WTC11 (cell line): ENCODE results near the gene POLR1C. TPM values are rescaled to one million over a fixed set of nuclear protein-coding genes. Genes with fewer than 3 reads are reported as not detected.

ENCODE experiments used
- ATAC-seq: fragments of 200-7000 bp; cut with Tn5 transposase; 2 replicates; pipeline ENCODE4 v1.10.0; 2021; ENCODE audit warnings: mild to moderate bottlenecking, moderate library complexity
- CTCF ChIA-PET: fragments of 300-600 bp; sonication (Branson Sonifier 250); formaldehyde crosslinking; loops from one replicate; lab custom pipeline; 2021; ENCODE audit warnings: antibody characterized with exemption; lab: Charles Lee
- POLR2A ChIA-PET: fragments of 350-600 bp; sonication (Branson Sonifier 250); formaldehyde crosslinking; loops from one replicate; lab custom pipeline; 2021; ENCODE audit warnings: antibody characterized with exemption; lab: Charles Lee
- DNase-seq: peaks from one replicate; pipeline ENCODE4 v3.0.0; 2021; ENCODE audit warnings: low spot score
- H3K27ac Mint-ChIP-seq: 2 replicates; pipeline ENCODE4 v1.8.0; 2021; ENCODE audit warnings: mixed read lengths
- H3K27me3 Mint-ChIP-seq: 2 replicates; pipeline ENCODE4 v1.8.0; 2021; ENCODE audit warnings: low read depth, mild to moderate bottlenecking, moderate library complexity, mixed read lengths
- H3K36me3 Mint-ChIP-seq: 2 replicates; pipeline ENCODE4 v1.8.0; 2021; ENCODE audit warnings: mixed read lengths
- H3K4me1 Mint-ChIP-seq: 2 replicates; pipeline ENCODE4 v1.8.0; 2022; ENCODE audit warnings: mixed read lengths
- H3K4me3 Mint-ChIP-seq: 2 replicates; pipeline ENCODE4 v1.8.0; 2021; ENCODE audit warnings: mild to moderate bottlenecking, moderate library complexity, mixed read lengths
- H3K9me3 Mint-ChIP-seq: 2 replicates; pipeline ENCODE4 v1.8.0; 2021; ENCODE audit warnings: mixed read lengths
- ATF1 ChIP-seq: sonication (generic); formaldehyde crosslinking; IDR thresholded peaks from 2 replicates; pipeline ENCODE4 v1.8.1; 2023; ENCODE audit warnings: mild to moderate bottlenecking, moderate library complexity, missing genetic modification reagents
- ATF3 ChIP-seq: sonication (generic); formaldehyde crosslinking; conservative IDR thresholded peaks from 2 replicates; pipeline ENCODE4 v1.8.1; 2022; ENCODE audit warnings: mild to moderate bottlenecking, missing genetic modification reagents
- CTCF ChIP-seq: fragments of 200-600 bp; IDR thresholded peaks from 2 replicates; pipeline ENCODE4 v1.8.0; 2022; ENCODE audit warnings: antibody characterized with exemption
- ETV6 ChIP-seq: sonication (generic); formaldehyde crosslinking; IDR thresholded peaks from 2 replicates; pipeline ENCODE4 v1.8.1; 2022; ENCODE audit warnings: mild to moderate bottlenecking, missing genetic modification reagents
- FOXJ3 ChIP-seq: sonication (generic); formaldehyde crosslinking; IDR thresholded peaks from 2 replicates; pipeline ENCODE4 v1.9.0; 2021; ENCODE audit warnings: missing genetic modification reagents, mild to moderate bottlenecking, borderline replicate concordance
- FOXK1 ChIP-seq: sonication (generic); formaldehyde crosslinking; IDR thresholded peaks from 2 replicates; pipeline ENCODE4 v1.8.0; 2022; ENCODE audit warnings: mild to moderate bottlenecking, moderate library complexity, missing genetic modification reagents
- GTF2I ChIP-seq: fragments of 250-450 bp; sonication (Bioruptor Pico); conservative IDR thresholded peaks from 2 replicates; pipeline ENCODE4 v1.4.0; 2021; ENCODE audit warnings: mild to moderate bottlenecking
- HMGXB4 ChIP-seq: sonication (generic); formaldehyde crosslinking; IDR thresholded peaks from 2 replicates; pipeline ENCODE4 v1.8.1; 2023; ENCODE audit warnings: mild to moderate bottlenecking, moderate library complexity, missing genetic modification reagents
- MAX ChIP-seq: sonication (generic); formaldehyde crosslinking; IDR thresholded peaks from 2 replicates; pipeline ENCODE4 v1.8.0; 2022; ENCODE audit warnings: mild to moderate bottlenecking, missing genetic modification reagents
- MYBL2 ChIP-seq: sonication (generic); formaldehyde crosslinking; IDR thresholded peaks from 2 replicates; pipeline ENCODE4 v1.8.1; 2023; ENCODE audit warnings: mild to moderate bottlenecking, moderate library complexity, missing genetic modification reagents
- NR3C1 ChIP-seq: sonication (generic); formaldehyde crosslinking; conservative IDR thresholded peaks from 2 replicates; pipeline ENCODE4 v1.8.1; 2023; ENCODE audit warnings: low read depth, mild to moderate bottlenecking, missing genetic modification reagents
- PRRX2 ChIP-seq: fragments of 250-450 bp; sonication (Bioruptor Pico); IDR thresholded peaks from 2 replicates; pipeline ENCODE4 v1.8.0; 2021; ENCODE audit warnings: mild to moderate bottlenecking
- RELA ChIP-seq: sonication (generic); formaldehyde crosslinking; IDR thresholded peaks from 2 replicates; pipeline ENCODE4 v1.8.1; 2022; ENCODE audit warnings: missing genetic modification reagents, mild to moderate bottlenecking, borderline replicate concordance
- SMAD3 ChIP-seq: sonication (generic); formaldehyde crosslinking; IDR thresholded peaks from 2 replicates; pipeline ENCODE4 v1.8.0; 2022; ENCODE audit warnings: missing genetic modification reagents, mild to moderate bottlenecking, borderline replicate concordance
- TCF7 ChIP-seq: sonication (generic); formaldehyde crosslinking; IDR thresholded peaks from 2 replicates; pipeline ENCODE4 v1.8.0; 2022; ENCODE audit warnings: mild to moderate bottlenecking, low read depth, missing genetic modification reagents, moderate library complexity
- ZNF317 ChIP-seq: sonication (generic); formaldehyde crosslinking; IDR thresholded peaks from 2 replicates; pipeline ENCODE4 v1.8.1; 2023; ENCODE audit warnings: low read depth, mild to moderate bottlenecking, moderate library complexity, missing genetic modification reagents, borderline replicate concordance
- ZNF416 ChIP-seq: fragments of 250-450 bp; sonication (Bioruptor Pico); IDR thresholded peaks from 2 replicates; pipeline ENCODE4 v1.9.0; 2021; ENCODE audit warnings: mild to moderate bottlenecking, inconsistent platforms
- ZNF425 ChIP-seq: fragments of 250-450 bp; sonication (Bioruptor Pico); conservative IDR thresholded peaks from 2 replicates; pipeline ENCODE4 v1.9.0; 2021; ENCODE audit warnings: mild to moderate bottlenecking
- total RNA-seq: library from RNA; stranded (reverse); gene quantifications from 3 replicates; pipeline ENCODE4 v1.2.3, GENCODE V29; 2021
- TF ChIP-seq, protein P1 (sequence below): sonication (generic); formaldehyde crosslinking; IDR thresholded peaks from 2 replicates; pipeline ENCODE4 v1.8.0; 2022; ENCODE audit warnings: missing genetic modification reagents

The POLR1C gene
- total RNA-seq, 1 experiment from 2014 or later: 46.6 TPM

GRCh38 chr6:43472515-43472914 is 44.4 kb upstream of the POLR1C start (continued):
- no peak for TF ChIP-seq TCF7
- TF ChIP-seq PRRX2 (CRISPR knock-in tag): no peak
- no peak for TF ChIP-seq RELA (CRISPR knock-in tag)
- TF ChIP-seq, all 79 proteins: peak for 0

DNA sequence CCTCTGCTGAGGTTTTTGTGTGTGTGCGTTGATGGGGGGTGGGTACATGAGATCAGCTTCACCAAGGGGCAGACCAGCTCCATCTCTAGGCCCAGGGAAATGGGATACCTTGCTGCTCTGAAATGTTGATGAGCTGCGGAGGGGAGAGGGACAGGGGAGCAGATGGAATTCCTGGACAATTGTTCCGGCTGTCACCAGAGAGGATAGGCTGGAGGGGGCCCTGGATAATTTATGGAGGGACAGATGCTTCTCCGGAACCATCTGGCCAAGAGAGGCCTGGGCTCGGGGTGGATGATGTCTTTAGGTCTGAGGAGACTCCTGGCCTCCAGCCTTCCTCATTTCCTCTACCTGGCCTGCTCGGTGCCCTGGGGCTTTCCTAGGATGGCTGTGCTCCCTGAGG is 41.4 kb upstream of the POLR1C start:
- Mint-ChIP-seq H3K27ac (no peak overlapping the region), H3K36me3 (no peaks in the 10 kb centered on the region), H3K4me3 (no peak overlapping the region), H3K9me3 (no peaks in the 10 kb centered on the region), H3K4me1 (peaks cover 29% of the 10 kb centered on the region), H3K27me3 (no peaks in the 10 kb centered on the region; the same call in 1 of the 2 replicates)
- no peak for ATAC-seq
- ChIA-PET CTCF (interaction anchor here (0.6 to 1.3 kb wide), 2 partner anchors 18 to 21 kb away, joined by 4 read pairs; no protein-coding TSS in a partner anchor), POLR2A (no interaction called here)
- no peak for DNase-seq
- no peak for TF ChIP-seq MYBL2 (CRISPR knock-in tag)
- no peak for TF ChIP-seq MAX (CRISPR knock-in tag)
- no peak for TF ChIP-seq HMGXB4 (CRISPR knock-in tag)
- TF ChIP-seq GTF2I (CRISPR knock-in tag): no peak
- TF ChIP-seq ZNF317 (CRISPR knock-in tag): no peak
- no peak for TF ChIP-seq ZNF425 (CRISPR knock-in tag)
- TF ChIP-seq ETV6: no peak
- no peak for TF ChIP-seq CTCF
- no peak for TF ChIP-seq ATF3 (CRISPR knock-in tag)
- no peak for TF ChIP-seq NR3C1 (CRISPR knock-in tag)

- Mint-ChIP-seq H3K27ac (peak overlapping the region; percentile 82), H3K27me3 (no peaks in the 10 kb centered on the region), H3K4me3 (peak overlapping the region; percentile 76), H3K9me3 (no peaks in the 10 kb centered on the region), H3K4me1 (peaks cover 38% of the 10 kb centered on the region), H3K36me3 (no peaks in the 10 kb centered on the region)
- TF ChIP-seq SMAD3 (CRISPR knock-in tag) (no peak), ATF1 (CRISPR knock-in tag) (no peak), FOXJ3 (no peak), ZNF416 (no peak), FOXK1 (CRISPR knock-in tag) (no peak)
- TF ChIP-seq, protein P1, sequence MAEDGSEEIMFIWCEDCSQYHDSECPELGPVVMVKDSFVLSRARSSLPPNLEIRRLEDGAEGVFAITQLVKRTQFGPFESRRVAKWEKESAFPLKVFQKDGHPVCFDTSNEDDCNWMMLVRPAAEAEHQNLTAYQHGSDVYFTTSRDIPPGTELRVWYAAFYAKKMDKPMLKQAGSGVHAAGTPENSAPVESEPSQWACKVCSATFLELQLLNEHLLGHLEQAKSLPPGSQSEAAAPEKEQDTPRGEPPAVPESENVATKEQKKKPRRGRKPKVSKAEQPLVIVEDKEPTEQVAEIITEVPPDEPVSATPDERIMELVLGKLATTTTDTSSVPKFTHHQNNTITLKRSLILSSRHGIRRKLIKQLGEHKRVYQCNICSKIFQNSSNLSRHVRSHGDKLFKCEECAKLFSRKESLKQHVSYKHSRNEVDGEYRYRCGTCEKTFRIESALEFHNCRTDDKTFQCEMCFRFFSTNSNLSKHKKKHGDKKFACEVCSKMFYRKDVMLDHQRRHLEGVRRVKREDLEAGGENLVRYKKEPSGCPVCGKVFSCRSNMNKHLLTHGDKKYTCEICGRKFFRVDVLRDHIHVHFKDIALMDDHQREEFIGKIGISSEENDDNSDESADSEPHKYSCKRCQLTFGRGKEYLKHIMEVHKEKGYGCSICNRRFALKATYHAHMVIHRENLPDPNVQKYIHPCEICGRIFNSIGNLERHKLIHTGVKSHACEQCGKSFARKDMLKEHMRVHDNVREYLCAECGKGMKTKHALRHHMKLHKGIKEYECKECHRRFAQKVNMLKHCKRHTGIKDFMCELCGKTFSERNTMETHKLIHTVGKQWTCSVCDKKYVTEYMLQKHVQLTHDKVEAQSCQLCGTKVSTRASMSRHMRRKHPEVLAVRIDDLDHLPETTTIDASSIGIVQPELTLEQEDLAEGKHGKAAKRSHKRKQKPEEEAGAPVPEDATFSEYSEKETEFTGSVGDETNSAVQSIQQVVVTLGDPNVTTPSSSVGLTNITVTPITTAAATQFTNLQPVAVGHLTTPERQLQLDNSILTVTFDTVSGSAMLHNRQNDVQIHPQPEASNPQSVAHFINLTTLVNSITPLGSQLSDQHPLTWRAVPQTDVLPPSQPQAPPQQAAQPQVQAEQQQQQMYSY (CRISPR knock-in tag): no peak
- ATAC-seq (no peak), DNase-seq (no peak)
- ChIA-PET CTCF (interaction anchor here (1.2 to 1.8 kb wide), 4 partner anchors 19 to 248 kb away, joined by 3 to 12 read pairs (median 7); partner anchors contain the start of genes DLK2 and DNPH1), POLR2A (interaction anchor here (1.0 to 1.2 kb wide), 2 partner anchors 21 to 307 kb away, joined by 3 to 9 read pairs; partner anchors contain the start of gene DLK2)
Measured at GRCh38 chr6:43476746-43477145, 40.1 kb upstream of the POLR1C start.
